ENCODE measurements around the gene TRPC4.

TRPC4 gene

DNA sequence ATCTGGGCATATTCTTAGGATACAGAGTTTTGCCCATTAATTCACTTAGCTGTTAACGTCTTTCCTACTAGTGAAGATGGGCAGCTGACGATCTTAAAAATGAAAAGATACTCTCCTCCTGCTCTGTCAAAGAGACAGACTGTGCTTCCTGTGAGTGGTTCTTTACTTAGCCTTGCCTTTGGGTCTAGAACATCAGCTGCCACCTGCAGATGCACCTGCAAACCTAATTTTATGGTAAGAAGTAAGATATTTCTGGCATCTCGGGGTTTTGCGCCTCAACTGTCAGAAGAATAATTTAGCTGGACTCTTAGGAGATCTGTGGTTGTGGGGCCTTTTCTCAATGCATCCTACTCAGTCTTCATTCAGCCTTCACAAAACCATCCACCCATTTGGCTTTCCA, 36.2 kb downstream of the TRPC4 start:
- no peaks in the 10 kb centered on the region for H3K4me1 ChIP-seq (ENCODE audit: insufficient read depth, low read length, poor library complexity, severe bottlenecking)
- no peak overlapping the region for H3K9ac ChIP-seq (ENCODE audit: low read depth, low read length, poor library complexity, severe bottlenecking)
- no peak overlapping the region for H3K4me2 ChIP-seq (ENCODE audit: low read depth, low read length, poor library complexity, severe bottlenecking)
- no peaks in the 10 kb centered on the region for H3K9me3 ChIP-seq (ENCODE audit: insufficient read depth, low read depth, low read length)
- H3K79me2 ChIP-seq (ENCODE audit: insufficient read depth, low read length) = no peaks in the 10 kb centered on the region
- H3F3A ChIP-seq (ENCODE audit: low read depth) = no peaks in the 10 kb centered on the region
- H3K27me3 ChIP-seq (ENCODE audit: insufficient read depth, low read length, poor library complexity, severe bottlenecking) = no peaks in the 10 kb centered on the region
- H3K9me2 ChIP-seq (replicated peaks; ENCODE audit: low read depth, low read length) = no peaks in the 10 kb centered on the region
- H2AFZ ChIP-seq (ENCODE audit: low read length) = no peak overlapping the region
- no peak for TF ChIP-seq EZH2phosphoT487 (IDR thresholded peaks at IDR 0.05; ENCODE audit: borderline replicate concordance)
- TF ChIP-seq, protein P1, sequence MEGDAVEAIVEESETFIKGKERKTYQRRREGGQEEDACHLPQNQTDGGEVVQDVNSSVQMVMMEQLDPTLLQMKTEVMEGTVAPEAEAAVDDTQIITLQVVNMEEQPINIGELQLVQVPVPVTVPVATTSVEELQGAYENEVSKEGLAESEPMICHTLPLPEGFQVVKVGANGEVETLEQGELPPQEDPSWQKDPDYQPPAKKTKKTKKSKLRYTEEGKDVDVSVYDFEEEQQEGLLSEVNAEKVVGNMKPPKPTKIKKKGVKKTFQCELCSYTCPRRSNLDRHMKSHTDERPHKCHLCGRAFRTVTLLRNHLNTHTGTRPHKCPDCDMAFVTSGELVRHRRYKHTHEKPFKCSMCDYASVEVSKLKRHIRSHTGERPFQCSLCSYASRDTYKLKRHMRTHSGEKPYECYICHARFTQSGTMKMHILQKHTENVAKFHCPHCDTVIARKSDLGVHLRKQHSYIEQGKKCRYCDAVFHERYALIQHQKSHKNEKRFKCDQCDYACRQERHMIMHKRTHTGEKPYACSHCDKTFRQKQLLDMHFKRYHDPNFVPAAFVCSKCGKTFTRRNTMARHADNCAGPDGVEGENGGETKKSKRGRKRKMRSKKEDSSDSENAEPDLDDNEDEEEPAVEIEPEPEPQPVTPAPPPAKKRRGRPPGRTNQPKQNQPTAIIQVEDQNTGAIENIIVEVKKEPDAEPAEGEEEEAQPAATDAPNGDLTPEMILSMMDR (conservative IDR thresholded peaks at IDR 0.05; ENCODE audit: low read length) = no peak
- H4K20me1 ChIP-seq (ENCODE audit: insufficient read depth, low read length, poor library complexity, severe bottlenecking) = no peaks in the 10 kb centered on the region
- H3K36me3 ChIP-seq (ENCODE audit: insufficient read depth, low read length) = no peaks in the 10 kb centered on the region
- H3K4me3 ChIP-seq (ENCODE audit: low read length, poor library complexity, severe bottlenecking) = no peak overlapping the region

DNA sequence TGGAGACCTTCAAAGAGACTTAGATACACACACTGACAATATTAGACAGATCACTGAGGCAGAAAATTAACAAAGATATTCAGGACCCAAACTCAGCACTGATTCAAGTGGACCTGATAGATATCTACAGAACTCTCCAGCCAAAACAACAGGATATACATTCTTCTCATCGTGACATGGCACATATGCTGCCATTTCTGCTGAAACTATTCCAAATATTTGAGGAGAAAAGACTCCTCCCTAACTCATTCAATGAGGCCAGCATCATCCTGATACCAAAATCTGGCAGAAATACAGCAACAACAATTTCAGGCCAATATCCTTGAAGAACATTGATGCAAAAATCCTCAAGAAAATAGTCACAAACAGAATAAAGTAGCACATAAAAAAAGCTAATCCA, 53.3 kb downstream of the TRPC4 start:
- Histone ChIP-seq H3F3A (ENCODE audit: low read depth) (no peaks in the 10 kb centered on the region), H3K4me3 (ENCODE audit: low read length, poor library complexity, severe bottlenecking) (no peak overlapping the region), H3K36me3 (ENCODE audit: insufficient read depth, low read length) (no peaks in the 10 kb centered on the region), H3K9me3 (ENCODE audit: insufficient read depth, low read depth, low read length) (no peaks in the 10 kb centered on the region), H3K79me2 (ENCODE audit: insufficient read depth, low read length) (no peaks in the 10 kb centered on the region), H3K27me3 (ENCODE audit: insufficient read depth, low read length, poor library complexity, severe bottlenecking) (no peaks in the 10 kb centered on the region), H3K9me2 (replicated peaks; ENCODE audit: low read depth, low read length) (no peaks in the 10 kb centered on the region), H3K9ac (ENCODE audit: low read depth, low read length, poor library complexity, severe bottlenecking) (no peak overlapping the region), H4K20me1 (ENCODE audit: insufficient read depth, low read length, poor library complexity, severe bottlenecking) (no peaks in the 10 kb centered on the region), H3K4me1 (ENCODE audit: insufficient read depth, low read length, poor library complexity, severe bottlenecking) (no peaks in the 10 kb centered on the region), H2AFZ (ENCODE audit: low read length) (no peak overlapping the region), H3K4me2 (ENCODE audit: low read depth, low read length, poor library complexity, severe bottlenecking) (no peak overlapping the region)
- TF ChIP-seq, protein P1 (conservative IDR thresholded peaks at IDR 0.05; ENCODE audit: low read length) = no peak
- TF ChIP-seq EZH2phosphoT487 (IDR thresholded peaks at IDR 0.05; ENCODE audit: borderline replicate concordance) = no peak

DNA sequence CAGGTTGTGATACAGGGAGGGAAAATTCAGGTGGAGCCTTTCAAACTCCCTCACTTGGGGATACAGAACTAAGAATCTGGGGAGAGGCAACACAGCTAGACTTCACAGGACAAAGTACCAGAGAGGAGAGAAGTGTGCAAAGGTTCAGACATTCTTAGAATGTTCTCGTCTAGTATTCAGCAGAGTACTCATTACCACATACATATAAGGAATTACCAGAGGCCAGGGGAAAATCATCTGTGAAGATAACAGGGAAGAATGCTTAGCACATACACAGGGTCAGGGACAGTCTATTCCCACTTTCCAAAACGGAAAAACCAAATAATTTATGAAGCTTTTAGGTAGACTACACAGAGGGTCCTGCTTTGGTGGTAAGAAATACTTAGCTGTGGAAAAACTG, 58.1 kb downstream of the TRPC4 start:
- TF ChIP-seq EZH2phosphoT487 (IDR thresholded peaks at IDR 0.05; ENCODE audit: borderline replicate concordance) = no peak
- TF ChIP-seq, protein P1 (conservative IDR thresholded peaks at IDR 0.05; ENCODE audit: low read length) = no peak
- Histone ChIP-seq H3K79me2 (ENCODE audit: insufficient read depth, low read length) (no peaks in the 10 kb centered on the region), H3K4me3 (ENCODE audit: low read length, poor library complexity, severe bottlenecking) (no peak overlapping the region), H3F3A (ENCODE audit: low read depth) (no peaks in the 10 kb centered on the region), H3K36me3 (ENCODE audit: insufficient read depth, low read length) (no peaks in the 10 kb centered on the region), H2AFZ (ENCODE audit: low read length) (no peak overlapping the region), H3K9me2 (replicated peaks; ENCODE audit: low read depth, low read length) (no peaks in the 10 kb centered on the region), H3K27me3 (ENCODE audit: insufficient read depth, low read length, poor library complexity, severe bottlenecking) (no peaks in the 10 kb centered on the region), H3K9me3 (ENCODE audit: insufficient read depth, low read depth, low read length) (no peaks in the 10 kb centered on the region), H3K4me2 (ENCODE audit: low read depth, low read length, poor library complexity, severe bottlenecking) (no peak overlapping the region), H3K4me1 (ENCODE audit: insufficient read depth, low read length, poor library complexity, severe bottlenecking) (no peaks in the 10 kb centered on the region), H4K20me1 (ENCODE audit: insufficient read depth, low read length, poor library complexity, severe bottlenecking) (no peaks in the 10 kb centered on the region), H3K9ac (ENCODE audit: low read depth, low read length, poor library complexity, severe bottlenecking) (no peak overlapping the region)
